NCI-H526 (cell line): ENCODE data around the gene LZTS3.
"Not testable (repeated sequence)": the region's sequence is repeated elsewhere in the genome, so short reads cannot be mapped to it uniquely, and the experiment has no call there.

Experiments
- DNase-seq, 2 experiments: peaks; one replicate each; lab custom pipeline; 2025; lab: John Stamatoyannopoulos, UW

LZTS3 gene

DNA sequence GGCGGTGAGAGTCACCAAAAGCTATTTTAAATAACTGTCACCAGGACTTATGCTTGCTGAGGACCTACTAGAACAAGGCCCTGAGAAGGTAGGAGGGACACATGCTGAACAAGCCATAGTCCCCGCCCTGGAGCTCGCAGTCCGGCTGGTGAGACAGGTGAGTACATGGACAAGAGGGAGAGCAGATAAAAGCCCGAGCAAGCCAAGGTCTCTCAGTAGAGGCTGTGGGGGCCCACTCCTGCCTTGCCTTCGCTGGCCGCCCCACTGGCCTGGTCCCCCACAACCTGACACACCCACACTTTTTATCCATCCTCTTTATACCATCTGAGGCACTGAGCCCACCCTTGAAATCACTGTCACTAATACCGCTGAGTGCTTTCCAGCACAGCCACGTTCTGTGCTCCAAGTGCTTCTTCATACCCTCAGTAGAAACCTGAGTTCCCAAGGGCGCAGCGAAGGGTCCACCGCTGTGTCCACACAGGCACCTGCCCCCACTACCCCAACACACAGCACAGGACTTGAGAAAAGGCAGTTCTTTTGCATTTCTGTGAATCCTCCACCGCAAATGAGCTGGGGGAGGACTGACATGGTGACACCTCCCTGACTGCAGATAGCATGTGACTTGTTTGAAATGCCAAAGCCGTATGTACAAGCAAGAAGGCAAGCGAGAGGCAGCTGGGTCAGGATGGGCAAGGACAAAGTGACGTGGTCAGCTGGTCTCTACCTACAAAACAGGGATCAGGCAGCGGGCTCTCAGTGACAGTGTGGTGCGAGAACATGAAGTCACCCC lies 19.1 kb upstream of the LZTS3 start:
- DNase-seq, result no peak

DNA sequence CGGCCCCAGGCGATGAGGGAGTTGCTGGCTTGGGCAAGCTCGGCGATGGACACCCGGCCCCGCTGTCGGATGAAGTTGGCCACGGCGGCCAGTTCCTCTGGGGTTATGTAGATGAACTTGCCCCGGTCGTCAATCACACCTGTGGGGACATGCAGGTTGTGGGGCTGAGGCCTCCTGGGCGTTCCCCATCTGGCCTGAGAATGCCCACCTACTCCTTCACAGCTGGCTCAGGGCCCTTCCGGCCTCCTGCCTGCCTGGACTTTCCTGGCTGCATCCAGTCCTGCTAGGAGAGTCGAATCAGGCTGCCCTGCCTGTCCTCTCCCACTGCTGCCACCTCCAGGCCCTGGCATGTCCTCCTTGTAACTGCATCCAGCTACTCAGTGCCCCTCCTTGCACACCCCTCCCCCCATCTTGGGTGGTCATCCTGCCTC lies 17.3 kb upstream of the LZTS3 start:
- no peak for DNase-seq

DNA sequence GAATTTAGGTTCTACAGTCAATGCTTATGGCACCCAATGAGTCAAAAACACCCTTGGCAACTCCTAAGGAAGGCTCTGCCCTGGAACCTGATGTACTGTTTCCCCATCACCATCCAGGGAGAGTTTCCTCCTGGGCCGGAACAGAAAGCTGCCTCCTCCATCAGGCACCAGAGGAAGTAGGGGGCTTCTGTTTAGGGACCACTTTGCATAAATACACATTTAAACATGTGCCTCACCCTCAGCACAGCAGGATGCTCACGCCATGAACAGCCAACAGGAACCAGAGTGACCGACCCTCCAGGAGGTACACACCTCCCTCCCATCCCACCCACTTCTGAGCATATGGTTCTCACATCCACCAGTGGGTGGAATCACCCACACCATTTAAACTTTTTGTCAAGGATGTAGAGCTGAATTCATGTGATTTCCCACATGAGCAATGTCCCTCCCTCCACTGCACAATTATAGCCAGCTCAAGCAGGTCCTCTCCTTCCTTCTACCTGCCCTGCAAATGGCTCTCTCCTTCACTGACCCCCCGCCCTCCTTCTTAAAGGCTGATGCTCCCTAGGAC lies 16.3 kb upstream of the LZTS3 start:
- DNase-seq, result no peak

- DNase-seq, result no peak
These were observed 15.6 kb upstream of the LZTS3 start for GRCh38 chr20:3188823-3189413.

GRCh38 chr20:3187861-3188260 lies 14.5 kb upstream of the LZTS3 start:
- not testable (repeated sequence) for DNase-seq

GRCh38 chr20:3183896-3184612 lies 10.7 kb upstream of the LZTS3 start:
- DNase-seq, result no peak

DNA sequence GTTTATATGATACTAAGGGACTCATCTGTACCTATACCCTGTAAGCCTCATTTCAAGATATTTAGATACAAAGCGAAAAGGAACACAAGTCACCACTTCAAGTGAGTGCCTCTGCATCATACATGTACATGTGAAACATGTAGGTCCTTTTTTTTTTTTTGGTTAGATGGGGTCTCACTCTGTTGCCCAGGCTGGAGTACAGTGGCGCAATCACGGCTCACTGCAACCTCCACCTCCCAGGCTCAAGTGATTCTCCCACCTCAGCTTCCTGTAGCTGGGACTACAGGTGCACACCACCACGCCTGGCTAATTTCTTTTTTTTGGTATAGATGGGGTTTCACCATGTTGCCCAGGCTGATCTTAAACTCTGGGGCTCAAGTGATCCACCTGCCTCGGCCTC lies 9.1 kb upstream of the LZTS3 start:
- DNase-seq, result not testable (repeated sequence)

DNA sequence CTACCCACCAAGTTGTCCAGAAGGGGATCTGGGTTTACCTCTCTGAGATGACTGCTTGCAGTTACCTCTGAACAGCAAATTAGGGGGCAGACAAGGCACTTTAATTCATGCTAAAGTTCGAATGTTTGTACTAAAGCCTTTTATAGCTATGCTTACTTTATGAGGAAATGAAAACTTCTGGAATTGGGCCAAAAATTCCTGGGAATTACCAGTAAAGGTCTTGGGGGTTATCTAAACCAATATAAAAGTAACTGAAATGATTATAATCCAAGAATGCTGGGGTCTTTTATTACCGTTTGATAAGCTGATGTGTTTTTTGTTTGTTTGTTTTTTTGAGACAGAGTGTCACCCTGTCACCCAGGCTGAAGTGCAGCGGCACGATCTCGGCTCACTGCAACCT lies 7.9 kb upstream of the LZTS3 start:
- DNase-seq, result no peak

DNA sequence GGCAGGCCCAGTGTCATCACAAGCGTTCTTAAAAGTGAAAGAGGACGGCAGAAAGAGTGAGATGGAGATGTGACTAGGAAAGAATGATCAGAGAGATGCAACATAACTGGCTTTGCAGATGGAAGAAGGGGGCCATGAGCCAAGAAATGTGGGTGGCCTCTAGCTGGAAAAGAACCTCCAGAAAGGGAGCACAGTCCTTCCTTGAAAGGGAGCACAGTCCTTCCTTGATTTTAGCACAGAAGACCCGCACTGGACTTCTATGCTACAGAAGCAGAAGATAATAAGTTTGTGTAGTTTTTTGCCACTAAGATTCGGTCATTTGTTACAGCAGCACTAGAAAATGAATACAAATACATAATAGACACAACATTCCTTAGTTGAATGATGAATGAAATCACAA lies 7.0 kb upstream of the LZTS3 start:
- no peak for DNase-seq

GRCh38 chr20:3177746-3178485 lies 4.6 kb upstream of the LZTS3 start:
- DNase-seq, result no peak

- no peak for DNase-seq
These were observed 1.9 kb upstream of the LZTS3 start for GRCh38 chr20:3175270-3175669.

DNA sequence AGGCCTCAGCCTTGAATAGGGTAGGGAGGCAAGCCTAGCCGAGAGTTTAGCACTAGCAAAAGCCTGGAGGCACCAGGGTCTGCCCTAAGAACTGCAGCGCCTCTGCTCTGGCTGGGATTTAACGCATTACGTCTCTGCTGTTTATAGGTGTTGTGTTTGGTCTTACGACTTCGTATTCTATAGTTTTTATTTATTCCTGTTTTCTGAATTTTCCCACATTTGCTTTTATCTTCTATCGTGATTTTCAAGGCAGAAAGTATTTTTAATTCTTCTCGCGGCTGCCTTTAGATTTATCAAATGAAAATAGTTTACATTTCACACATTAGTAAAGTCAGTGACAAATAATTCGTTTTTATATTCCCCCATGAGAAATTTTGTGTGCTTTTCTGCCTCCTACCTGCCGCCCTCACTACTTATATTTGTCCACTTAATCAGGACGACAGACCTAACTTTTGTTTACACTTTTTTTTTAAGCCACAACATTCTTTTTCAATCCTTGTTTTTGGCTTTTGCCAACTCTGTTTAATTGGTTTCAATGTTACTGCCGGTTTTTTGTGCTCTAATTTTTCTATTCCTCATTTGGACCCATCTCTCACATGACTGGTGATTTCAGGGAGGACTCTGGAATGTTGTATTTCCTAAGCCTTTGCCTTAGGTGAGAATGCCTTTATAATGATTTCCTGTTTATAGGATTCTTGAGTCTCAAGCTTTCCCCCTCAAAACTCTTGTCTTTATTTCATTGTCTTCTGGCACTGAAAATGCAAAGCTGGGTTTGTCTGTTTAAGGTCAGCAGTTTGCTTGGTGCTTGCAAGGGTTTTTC lies 1.3 kb upstream of the LZTS3 start:
- peak in 1 of 2 experiments; percentile 25 for DNase-seq

DNA sequence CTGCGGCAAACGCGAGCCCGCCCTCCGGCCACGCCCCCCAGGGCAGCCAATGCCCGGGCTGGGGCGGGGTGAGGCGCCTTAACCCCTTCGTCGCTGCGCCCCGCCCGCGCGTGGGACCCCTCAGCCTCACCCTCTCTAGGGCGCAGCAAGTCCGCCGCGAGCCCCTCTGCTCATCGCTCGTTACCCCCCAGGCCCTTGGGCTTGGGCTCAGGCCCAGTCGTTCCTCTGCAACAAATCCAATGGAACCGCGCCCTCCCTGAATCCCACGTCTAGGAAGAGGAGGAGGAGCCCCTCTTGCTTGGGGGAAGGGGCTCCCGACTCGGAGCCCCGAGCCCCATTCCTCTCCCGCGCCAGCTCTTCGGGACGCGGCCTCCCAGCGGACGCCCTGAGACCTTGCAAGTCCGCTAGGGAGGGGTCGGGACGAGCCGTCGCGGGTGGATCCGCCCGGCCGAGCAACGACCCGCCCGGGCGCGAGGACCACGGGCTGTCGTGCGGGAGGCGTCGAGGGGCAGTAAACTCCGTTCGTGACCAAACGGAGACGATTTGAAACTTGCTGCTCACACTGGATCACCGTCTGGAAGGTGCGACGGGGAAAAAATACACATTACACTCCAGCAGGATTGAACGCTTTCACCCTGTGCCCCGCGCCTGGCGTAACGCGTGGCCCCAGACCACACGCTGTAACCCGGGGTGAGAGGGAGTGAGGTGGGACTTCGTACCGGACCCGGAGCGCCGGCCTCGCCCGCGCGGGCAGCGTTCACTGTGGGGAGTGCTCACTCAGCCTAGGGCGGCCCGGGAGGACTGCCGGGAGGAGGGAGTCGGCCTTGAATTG lies 477 bp upstream of the LZTS3 start:
- peak; percentile 46 to 97 for DNase-seq

DNA sequence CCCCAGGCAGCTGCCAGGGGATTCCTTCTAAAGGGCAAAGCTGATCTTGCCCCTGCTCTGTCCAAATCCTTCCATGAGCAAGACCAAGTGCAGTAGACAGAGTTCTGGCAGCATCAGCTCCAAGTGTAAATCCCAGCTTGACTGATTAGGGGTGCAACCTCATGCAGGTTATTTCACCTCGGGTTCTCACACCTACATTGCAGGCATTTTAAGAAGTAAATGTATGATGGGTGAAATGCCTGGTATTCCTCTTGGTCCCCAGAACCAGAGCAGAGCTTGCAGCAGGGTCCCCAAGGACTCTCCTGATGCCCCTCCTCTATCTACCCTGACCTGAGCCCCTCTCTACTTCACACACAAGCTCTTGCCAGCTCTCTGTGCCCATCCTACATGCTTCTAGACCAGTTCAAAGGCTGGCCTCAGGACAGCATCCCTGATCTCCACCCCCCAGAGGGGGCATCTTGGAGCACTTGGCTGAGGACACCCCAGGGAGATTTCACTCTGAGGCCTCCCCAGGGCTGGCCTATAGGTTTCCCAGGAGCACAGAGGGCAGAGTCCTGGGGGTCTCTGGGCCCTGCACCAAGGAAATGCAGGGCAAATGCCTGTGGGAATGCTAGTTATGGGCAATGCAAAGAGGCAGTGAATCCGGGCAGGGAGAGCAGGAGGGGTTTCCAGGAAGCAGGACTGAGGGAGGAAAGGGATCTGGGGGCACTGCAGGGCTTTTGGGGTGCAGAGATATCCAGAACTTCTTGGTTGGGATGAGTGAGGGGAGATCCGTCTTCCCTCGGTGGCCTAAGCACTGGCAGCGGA lies 1.0 kb downstream of the LZTS3 start:
- DNase-seq, result no peak

DNA sequence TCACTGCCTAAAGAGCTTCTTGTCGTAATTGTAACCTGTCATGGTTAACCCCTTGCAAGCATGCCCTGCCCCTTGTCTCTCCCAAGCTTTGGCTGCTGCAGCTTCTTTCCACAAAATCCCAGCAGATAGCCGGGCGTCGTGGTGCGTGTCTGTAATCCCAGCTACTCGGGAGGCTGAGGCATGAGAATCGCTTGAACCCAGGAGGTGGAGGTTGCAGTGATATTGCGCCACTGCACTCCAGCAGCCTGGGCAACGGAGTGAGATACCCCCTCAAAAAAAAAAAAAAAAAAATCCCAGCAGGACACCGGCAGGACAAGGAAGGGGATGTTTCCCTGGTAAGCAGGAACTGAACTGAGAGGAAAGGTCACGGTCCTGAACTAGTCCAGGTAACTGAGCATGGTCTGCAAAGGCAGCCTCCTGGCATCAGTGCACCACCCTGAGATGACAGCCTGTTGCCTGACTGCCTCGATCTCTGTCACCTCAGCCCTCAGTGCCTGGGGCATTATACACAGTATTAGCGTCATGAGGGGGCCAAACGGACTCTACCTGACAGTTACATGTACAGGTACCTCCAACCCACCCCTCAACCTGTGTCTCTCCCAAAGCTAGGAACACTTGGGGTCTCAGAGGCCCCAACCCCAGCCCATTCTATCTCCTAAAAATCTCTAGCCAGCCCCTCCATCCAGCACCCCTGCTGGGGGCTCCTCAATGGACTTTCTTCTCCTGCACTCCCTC lies 1.8 kb downstream of the LZTS3 start:
- DNase-seq, result no peak

DNA sequence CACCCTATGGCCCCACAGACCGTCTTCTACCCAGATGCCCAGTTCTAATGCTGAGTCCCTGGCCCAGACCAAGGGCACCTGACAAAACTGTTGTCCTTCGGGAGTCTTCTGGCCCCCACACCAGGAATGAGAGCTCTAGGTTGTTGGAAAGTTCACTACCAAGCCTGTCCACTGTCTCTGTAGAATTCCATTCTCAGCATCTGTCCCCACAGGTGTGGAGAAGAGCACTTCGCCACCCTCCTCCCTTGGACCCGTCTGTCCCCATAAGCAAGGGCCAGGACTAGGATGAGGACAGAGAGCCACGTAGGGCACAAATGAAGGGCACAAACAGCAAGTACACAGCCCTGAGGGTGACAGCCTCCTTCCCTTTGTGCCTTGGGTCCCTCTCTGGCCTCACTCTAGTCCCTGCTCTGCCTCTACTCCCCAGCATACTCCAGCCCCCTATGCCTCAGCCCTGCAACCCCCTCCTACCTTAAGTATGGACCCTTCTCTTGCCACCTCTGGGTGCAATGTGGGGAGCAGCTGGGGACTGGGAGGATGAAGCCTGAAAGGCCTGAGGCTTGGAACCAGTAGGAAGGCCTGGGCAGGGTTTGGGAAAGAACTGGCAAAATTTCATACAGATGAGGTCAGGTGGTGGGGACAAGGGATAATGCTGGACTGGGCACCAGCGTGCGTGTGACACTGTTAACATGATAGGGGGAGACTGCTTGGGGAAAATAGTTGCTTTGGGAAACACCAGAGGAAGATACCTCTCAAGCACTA lies 4.3 kb downstream of the LZTS3 start:
- DNase-seq, result no peak

DNA sequence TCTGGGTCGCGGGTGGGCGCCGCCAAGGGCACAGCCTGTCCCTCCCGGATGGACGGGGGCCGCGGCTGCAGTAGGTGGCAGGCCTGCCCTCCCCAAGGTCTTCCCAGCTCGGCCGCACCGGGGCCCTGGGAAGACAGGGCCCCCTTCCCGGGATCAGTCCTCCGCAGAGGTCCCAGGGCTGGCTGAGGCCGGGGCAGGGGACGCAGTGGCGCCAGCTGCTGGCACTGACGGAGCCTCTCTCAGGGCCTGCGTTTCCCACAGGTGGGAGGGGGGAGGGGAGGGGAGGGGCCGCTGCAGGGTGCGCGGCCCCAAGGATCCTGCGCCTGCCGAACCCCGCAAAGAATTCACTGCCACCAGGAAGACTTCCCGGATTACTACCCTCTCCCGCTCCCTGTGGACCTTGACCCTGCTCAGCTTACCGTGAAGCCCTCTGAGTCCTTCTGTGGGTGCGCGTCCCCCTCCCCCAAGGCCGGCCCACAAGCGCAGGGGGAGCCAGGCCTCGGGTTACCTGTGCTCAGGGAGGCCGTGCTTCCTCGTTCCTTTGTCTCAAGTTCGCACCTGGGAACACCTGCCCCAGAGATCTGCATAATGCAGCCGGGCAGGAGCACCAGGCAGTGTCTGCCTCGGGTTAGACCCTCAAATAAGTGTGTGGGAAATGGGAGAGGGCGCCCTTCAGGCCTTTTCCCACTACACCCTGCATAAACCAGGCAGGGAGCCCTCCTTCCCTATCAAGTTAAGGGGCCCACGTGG lies 5.1 kb downstream of the LZTS3 start:
- peak; percentile 89 to 96 for DNase-seq
